SU-DHL-6 (cell line): Measurements from ENCODE around the gene TUBB.

Experiments used
- EZH2phosphoT487 ChIP-seq: fragments of 200-600 bp; sonication (generic), shearing (Covaris generic); conservative IDR thresholded peaks from 2 replicates; pipeline ENCODE4 v1.6.1; 2018; ENCODE audit warnings: mild to moderate bottlenecking, antibody characterized with exemption, low read length, moderate library complexity, mixed read lengths
- TF ChIP-seq, protein P1 (sequence below): fragments of 200-600 bp; sonication (generic); IDR thresholded peaks from one replicate; pipeline ENCODE4 v1.5.1; 2017; ENCODE audit warnings: antibody characterized with exemption, mild to moderate bottlenecking, low read length, moderate library complexity; ENCODE audit not compliant: insufficient read depth, poor library complexity, severe bottlenecking

DNA sequence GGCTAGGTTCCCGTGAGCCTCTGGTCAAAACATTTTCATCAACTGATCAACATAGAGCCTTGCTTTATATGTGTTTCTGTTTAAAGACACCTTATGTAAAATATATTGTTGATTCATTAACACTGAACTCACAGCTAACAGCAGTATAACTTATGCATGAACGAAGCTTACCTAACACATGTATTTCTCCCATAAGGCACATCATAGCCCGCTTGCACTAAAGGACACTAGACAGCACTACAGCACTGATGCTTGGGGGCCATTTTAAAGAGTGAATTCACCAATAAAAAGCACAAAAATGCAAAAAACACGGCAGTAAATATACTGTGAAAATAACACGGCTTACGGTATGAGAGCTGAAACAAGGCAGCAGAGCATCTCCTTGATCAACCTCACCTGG lies 18.4 kb downstream of the TUBB start:
- TF ChIP-seq, protein P1, sequence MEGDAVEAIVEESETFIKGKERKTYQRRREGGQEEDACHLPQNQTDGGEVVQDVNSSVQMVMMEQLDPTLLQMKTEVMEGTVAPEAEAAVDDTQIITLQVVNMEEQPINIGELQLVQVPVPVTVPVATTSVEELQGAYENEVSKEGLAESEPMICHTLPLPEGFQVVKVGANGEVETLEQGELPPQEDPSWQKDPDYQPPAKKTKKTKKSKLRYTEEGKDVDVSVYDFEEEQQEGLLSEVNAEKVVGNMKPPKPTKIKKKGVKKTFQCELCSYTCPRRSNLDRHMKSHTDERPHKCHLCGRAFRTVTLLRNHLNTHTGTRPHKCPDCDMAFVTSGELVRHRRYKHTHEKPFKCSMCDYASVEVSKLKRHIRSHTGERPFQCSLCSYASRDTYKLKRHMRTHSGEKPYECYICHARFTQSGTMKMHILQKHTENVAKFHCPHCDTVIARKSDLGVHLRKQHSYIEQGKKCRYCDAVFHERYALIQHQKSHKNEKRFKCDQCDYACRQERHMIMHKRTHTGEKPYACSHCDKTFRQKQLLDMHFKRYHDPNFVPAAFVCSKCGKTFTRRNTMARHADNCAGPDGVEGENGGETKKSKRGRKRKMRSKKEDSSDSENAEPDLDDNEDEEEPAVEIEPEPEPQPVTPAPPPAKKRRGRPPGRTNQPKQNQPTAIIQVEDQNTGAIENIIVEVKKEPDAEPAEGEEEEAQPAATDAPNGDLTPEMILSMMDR, result no peak
- no peak for TF ChIP-seq EZH2phosphoT487
